BE2C (cell line): Measurements from ENCODE around the gene HS3ST4.

Experiments
- DNase-seq: peaks from one replicate; pipeline ENCODE4 v3.0.0-alpha.2; 2020
- H3K27me3 ChIP-seq: fragments of 250-450 bp; sonication (Bioruptor Pico); 2 replicates; pipeline ENCODE4 v1.5.1; 2020; ENCODE audit warnings: mild to moderate bottlenecking
- H3K36me3 ChIP-seq: fragments of 250-450 bp; sonication (Bioruptor Pico); 2 replicates; pipeline ENCODE4 v1.5.1; 2020; ENCODE audit warnings: mild to moderate bottlenecking
- H3K4me1 ChIP-seq: fragments of 250-450 bp; sonication (Bioruptor Pico); 2 replicates; pipeline ENCODE4 v1.5.1; 2020
- H3K4me3 ChIP-seq: 2 replicates; pipeline ENCODE4 v1.5.1; 2011; ENCODE audit warnings: low read depth, low read length
- H3K9me3 ChIP-seq: fragments of 250-450 bp; sonication (Bioruptor Pico); 2 replicates; pipeline ENCODE4 v1.5.1; 2020
- TF ChIP-seq, protein P1 (sequence below): IDR thresholded peaks from 2 replicates; pipeline ENCODE4 v1.5.1; 2012; ENCODE audit warnings: mild to moderate bottlenecking, low read depth, low read length

The HS3ST4 gene

DNA sequence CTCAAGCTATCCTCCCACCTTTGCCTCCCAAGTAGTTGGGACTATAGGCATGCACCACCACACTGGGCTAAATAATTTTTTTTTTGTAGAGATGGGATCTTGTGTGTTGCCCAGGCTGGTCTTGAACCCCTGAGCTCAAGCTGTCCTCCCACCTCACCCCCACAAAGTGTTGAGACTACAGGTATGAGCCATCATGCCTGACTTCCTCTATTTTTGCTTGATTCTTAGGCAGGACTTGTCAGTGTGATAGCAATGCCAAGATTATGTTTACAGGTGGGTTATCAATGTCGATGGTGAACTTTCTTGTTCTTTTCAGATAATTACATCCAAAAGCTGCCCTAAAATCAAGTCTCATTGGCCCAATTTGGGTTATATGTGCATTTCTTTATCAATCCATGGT lies 96.9 kb downstream of the HS3ST4 start:
- no peak for DNase-seq
- no peaks in the 10 kb centered on the region for H3K27me3 ChIP-seq
- H3K4me1 ChIP-seq, result no peaks in the 10 kb centered on the region

DNA sequence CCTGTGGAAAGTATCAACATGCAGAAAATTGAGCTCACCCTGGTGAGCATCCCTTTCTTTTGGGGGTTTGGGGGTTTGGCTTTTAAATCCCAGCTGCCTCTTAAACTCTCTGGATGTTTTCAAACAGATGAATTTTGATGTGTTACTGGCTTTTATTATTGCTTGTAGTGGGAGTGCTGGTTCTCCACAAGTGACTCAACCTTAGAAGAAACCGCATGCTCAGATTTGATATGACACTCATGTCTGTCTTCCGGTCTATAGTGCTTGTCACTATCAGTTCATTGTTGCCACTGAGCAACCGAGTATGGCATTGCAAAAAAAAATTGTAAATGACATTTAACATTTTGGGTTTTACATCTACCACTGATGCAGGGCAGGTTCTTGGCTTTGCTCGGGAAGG lies 104.5 kb downstream of the HS3ST4 start:
- no peak for DNase-seq
- no peaks in the 10 kb centered on the region for H3K27me3 ChIP-seq
- H3K4me1 ChIP-seq, result no peaks in the 10 kb centered on the region
- H3K9me3 ChIP-seq, result no peaks in the 10 kb centered on the region; the same call in 1 of the 2 replicates
- no peaks in the 10 kb centered on the region for H3K36me3 ChIP-seq
- H3K4me3 ChIP-seq, result no peak overlapping the region
- TF ChIP-seq, protein P1, sequence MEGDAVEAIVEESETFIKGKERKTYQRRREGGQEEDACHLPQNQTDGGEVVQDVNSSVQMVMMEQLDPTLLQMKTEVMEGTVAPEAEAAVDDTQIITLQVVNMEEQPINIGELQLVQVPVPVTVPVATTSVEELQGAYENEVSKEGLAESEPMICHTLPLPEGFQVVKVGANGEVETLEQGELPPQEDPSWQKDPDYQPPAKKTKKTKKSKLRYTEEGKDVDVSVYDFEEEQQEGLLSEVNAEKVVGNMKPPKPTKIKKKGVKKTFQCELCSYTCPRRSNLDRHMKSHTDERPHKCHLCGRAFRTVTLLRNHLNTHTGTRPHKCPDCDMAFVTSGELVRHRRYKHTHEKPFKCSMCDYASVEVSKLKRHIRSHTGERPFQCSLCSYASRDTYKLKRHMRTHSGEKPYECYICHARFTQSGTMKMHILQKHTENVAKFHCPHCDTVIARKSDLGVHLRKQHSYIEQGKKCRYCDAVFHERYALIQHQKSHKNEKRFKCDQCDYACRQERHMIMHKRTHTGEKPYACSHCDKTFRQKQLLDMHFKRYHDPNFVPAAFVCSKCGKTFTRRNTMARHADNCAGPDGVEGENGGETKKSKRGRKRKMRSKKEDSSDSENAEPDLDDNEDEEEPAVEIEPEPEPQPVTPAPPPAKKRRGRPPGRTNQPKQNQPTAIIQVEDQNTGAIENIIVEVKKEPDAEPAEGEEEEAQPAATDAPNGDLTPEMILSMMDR, result no peak

More for the DNA sequence above, 96.9 kb downstream of the HS3ST4 start:
- Histone ChIP-seq H3K4me3 (no peak overlapping the region), H3K36me3 (no peaks in the 10 kb centered on the region), H3K9me3 (no peaks in the 10 kb centered on the region)
- TF ChIP-seq, protein P1, result no peak

DNA sequence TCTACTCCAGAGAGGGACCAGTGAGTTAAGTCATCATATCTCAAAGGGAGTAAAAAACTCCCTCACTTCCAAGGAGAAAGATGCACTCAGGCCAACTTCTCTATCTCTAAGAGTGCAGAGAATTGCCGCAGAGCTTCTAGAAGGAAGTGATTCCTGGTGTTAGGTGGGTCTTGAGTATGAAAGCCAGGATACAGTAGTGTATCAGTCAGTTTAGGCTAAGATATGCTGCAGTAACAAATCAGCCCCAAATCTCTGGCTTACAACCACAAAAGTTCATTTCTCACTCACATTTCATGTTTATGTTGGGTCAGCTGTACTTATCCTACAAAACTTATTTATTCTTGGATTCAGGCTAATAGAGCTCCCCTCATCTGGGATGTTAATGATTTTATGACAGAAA lies 106.3 kb downstream of the HS3ST4 start:
- H3K36me3 ChIP-seq, result no peaks in the 10 kb centered on the region
- TF ChIP-seq, protein P1, result no peak
- H3K4me3 ChIP-seq, result no peak overlapping the region
- no peak for DNase-seq
- H3K9me3 ChIP-seq, result no peaks in the 10 kb centered on the region; the same call in 1 of the 2 replicates
- no peaks in the 10 kb centered on the region for H3K4me1 ChIP-seq
- no peaks in the 10 kb centered on the region for H3K27me3 ChIP-seq

DNA sequence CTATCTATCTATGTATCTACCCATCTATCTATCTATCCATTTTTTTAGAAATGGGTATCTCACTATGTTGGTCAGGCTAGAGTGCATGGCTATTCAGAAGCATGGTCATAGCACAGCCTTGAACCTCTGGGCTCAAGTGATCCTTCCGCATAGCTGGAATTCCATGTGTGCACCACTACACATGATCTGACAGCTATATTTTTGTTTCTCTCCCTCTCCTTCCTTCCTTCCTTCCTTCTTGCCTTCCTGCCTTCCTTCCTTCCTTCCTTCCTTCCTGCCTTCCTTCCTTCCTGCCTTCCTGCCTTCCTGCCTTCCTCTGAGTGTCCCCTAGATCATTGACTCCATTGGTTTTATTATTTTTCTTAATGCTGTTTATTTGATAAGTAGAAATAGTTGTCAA lies 108.1 kb downstream of the HS3ST4 start:
- DNase-seq, result no peak
- Histone ChIP-seq H3K36me3 (no peaks in the 10 kb centered on the region), H3K27me3 (no peaks in the 10 kb centered on the region), H3K4me1 (no peaks in the 10 kb centered on the region), H3K4me3 (no peak overlapping the region), H3K9me3 (no peaks in the 10 kb centered on the region; the same call in 1 of the 2 replicates)
- TF ChIP-seq, protein P1, result no peak

DNA sequence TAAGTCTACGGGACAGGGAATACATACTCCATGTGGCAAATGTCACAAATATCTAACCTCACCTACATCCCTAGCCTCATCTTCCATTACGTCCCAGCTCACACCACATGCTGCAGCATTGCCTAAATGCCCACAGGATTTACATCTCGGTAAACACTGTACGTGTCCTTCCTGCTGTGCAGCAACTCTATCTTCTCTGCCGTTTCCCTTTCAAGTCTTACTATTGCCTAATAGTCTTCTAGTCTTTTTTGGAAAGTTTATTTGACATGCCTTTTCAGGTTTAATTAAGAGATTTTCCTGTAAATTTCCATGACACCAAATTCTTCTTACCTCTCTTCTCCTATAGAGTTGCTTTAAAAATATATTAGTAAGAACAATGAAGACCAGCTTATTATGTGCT lies 120.5 kb downstream of the HS3ST4 start:
- no peak for DNase-seq
- Histone ChIP-seq H3K4me3 (no peak overlapping the region), H3K36me3 (no peaks in the 10 kb centered on the region), H3K4me1 (no peaks in the 10 kb centered on the region), H3K27me3 (no peaks in the 10 kb centered on the region), H3K9me3 (no peaks in the 10 kb centered on the region)
- TF ChIP-seq, protein P1, result no peak

DNA sequence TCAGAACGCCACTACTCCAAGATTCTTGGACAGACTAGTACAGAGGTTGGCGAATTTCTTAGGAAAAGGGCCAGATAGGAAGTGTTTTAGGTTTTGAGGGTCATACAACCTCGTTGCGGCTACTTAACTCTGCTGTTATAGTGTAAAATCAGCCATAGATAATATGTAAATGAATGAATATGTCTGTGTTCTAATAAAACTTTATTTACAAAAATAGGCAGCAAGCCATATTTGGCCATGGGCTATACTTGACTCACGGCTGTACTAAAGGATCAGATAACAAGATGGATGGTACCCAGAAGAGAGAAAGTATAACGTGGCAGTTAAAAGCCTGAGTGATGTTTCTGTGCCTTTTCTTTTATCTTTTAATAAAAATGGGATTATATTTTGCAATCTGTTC lies 125.5 kb downstream of the HS3ST4 start:
- no peak for DNase-seq
- H3K4me3 ChIP-seq, result no peak overlapping the region
- H3K9me3 ChIP-seq, result no peaks in the 10 kb centered on the region
- no peaks in the 10 kb centered on the region for H3K27me3 ChIP-seq
- H3K36me3 ChIP-seq, result no peaks in the 10 kb centered on the region
- TF ChIP-seq, protein P1, result no peak
- H3K4me1 ChIP-seq, result no peaks in the 10 kb centered on the region
